Measurements from ENCODE around the gene SIDT1.

GRCh38 chr3:113664523-113665094, 132.3 kb downstream of the SIDT1 start:
- TF ChIP-seq REST (IDR thresholded peaks at IDR 0.05; ENCODE audit: insufficient replicate concordance, low read depth) (no peak), GABPA (IDR thresholded peaks at IDR 0.05; ENCODE audit: low read depth) (no peak), CTCF (IDR thresholded peaks at IDR 0.05; ENCODE audit: insufficient read depth, low read length) (no peak), POLR2AphosphoS5 (IDR thresholded peaks at IDR 0.05; ENCODE audit: low read depth) (no peak)

Data from HL-60 (cell line).